K562 (cell line): ENCODE measurements around the gene CUL1. TPM values are rescaled to one million over a fixed set of nuclear protein-coding genes. Genes with fewer than 3 reads are reported as not detected.

ENCODE experiments used
- ATF6 ChIP-seq: sonication (generic); formaldehyde crosslinking; IDR thresholded peaks from 2 replicates; pipeline ENCODE4 v1.4.0; 2020; ENCODE audit warnings: mild to moderate bottlenecking, missing genetic modification reagents
- CBX2 ChIP-seq: fragments of 200-600 bp; sonication (generic); IDR thresholded peaks from one replicate; pipeline ENCODE4 v1.6.1; 2012; ENCODE audit warnings: mild to moderate bottlenecking, low read length, inconsistent platforms; ENCODE audit not compliant: insufficient read depth, poor library complexity, severe bottlenecking
- CEBPG ChIP-seq, 3 experiments: fragments of 200-800 bp in 1 of 3; sonication (Bioruptor generic) in 1 of 3; sonication (generic) in 1 of 3; formaldehyde crosslinking in 1 of 3; IDR thresholded peaks in 2 of 3; conservative IDR thresholded peaks in 1 of 3; 2 replicates each; pipeline versions ENCODE4 v1.6.1 to v1.8.0; 2016 to 2022; ENCODE audit warnings: missing compliant biosample characterization in 2 of 3, missing genetic modification characterization in 2 of 3, mild to moderate bottlenecking in 1 of 3, missing genetic modification reagents in 1 of 3
- DACH1 ChIP-seq: fragments of 450-650 bp; IDR thresholded peaks from 2 replicates; pipeline ENCODE4 v1.6.1; 2018; ENCODE audit not compliant: partially characterized antibody
- ELF2 ChIP-seq: fragments of 250-450 bp; sonication (Bioruptor Pico); IDR thresholded peaks from 2 replicates; pipeline ENCODE4 v1.5.0; 2021; ENCODE audit warnings: mild to moderate bottlenecking
- GABPB1 ChIP-seq: sonication (generic); formaldehyde crosslinking; IDR thresholded peaks from 2 replicates; pipeline ENCODE4 v1.8.0; 2022; ENCODE audit warnings: mild to moderate bottlenecking, missing genetic modification reagents
- HES1 ChIP-seq: fragments of 450-650 bp; IDR thresholded peaks from 2 replicates; pipeline ENCODE4 v1.6.1; 2016; ENCODE audit warnings: low read depth, mild to moderate bottlenecking, moderate library complexity
- KLF13 ChIP-seq: fragments of 450-650 bp; IDR thresholded peaks from 2 replicates; pipeline ENCODE4 v1.6.1; 2016; ENCODE audit warnings: missing genetic modification characterization, low read depth, mild to moderate bottlenecking, missing compliant biosample characterization, moderate library complexity, borderline replicate concordance
- MAZ ChIP-seq, 2 experiments: fragments of 450-650 bp in 1 of 2; sonication (generic) in 1 of 2; formaldehyde crosslinking; IDR thresholded peaks in 1 of 2; conservative IDR thresholded peaks in 1 of 2; 2 replicates each; pipeline versions ENCODE4 v1.4.0 to v1.5.0; 2020; ENCODE audit warnings: mild to moderate bottlenecking in 1 of 2, missing genetic modification reagents in 1 of 2
- MCM5 ChIP-seq: fragments of 450-650 bp; IDR thresholded peaks from 2 replicates; pipeline ENCODE4 v1.6.1; 2016; ENCODE audit warnings: low read depth
- MEIS2 ChIP-seq: fragments of 450-650 bp; IDR thresholded peaks from 2 replicates; pipeline ENCODE4 v1.6.1; 2014; ENCODE audit warnings: mild to moderate bottlenecking; ENCODE audit not compliant: partially characterized antibody
- MTA1 ChIP-seq: fragments of 450-650 bp; IDR thresholded peaks from 2 replicates; pipeline ENCODE4 v1.6.1; 2017; ENCODE audit warnings: borderline replicate concordance
- PRDM10 ChIP-seq: fragments of 450-650 bp; IDR thresholded peaks from 2 replicates; pipeline ENCODE4 v1.6.1; 2018; ENCODE audit not compliant: partially characterized antibody
- SRSF3 ChIP-seq: fragments of 200-400 bp; formaldehyde crosslinking; IDR thresholded peaks from 2 replicates; pipeline ENCODE4 v1.6.1; 2016; ENCODE audit warnings: mild to moderate bottlenecking, low read length, moderate library complexity; ENCODE audit not compliant: insufficient read depth
- SRSF9 ChIP-seq: fragments of 200-400 bp; formaldehyde crosslinking; IDR thresholded peaks from 2 replicates; pipeline ENCODE4 v1.6.1; 2017; ENCODE audit warnings: low read depth, low read length, borderline replicate concordance
- TOE1 ChIP-seq, 2 experiments: fragments of 450-650 bp in 1 of 2; sonication (generic) in 1 of 2; formaldehyde crosslinking in 1 of 2; IDR thresholded peaks; 2 replicates each; pipeline versions ENCODE4 v1.7.1 to v1.8.0; 2016 to 2022; ENCODE audit warnings: borderline replicate concordance in 2 of 2, mild to moderate bottlenecking in 2 of 2, antibody characterized with exemption in 1 of 2, inconsistent platforms in 1 of 2, low read depth in 1 of 2, missing genetic modification reagents in 1 of 2, moderate library complexity in 1 of 2
- ZNF224 ChIP-seq: sonication (generic); formaldehyde crosslinking; IDR thresholded peaks from 2 replicates; pipeline ENCODE4 v1.8.0; 2022; ENCODE audit warnings: mild to moderate bottlenecking, missing genetic modification reagents
- ZNF282 ChIP-seq: sonication (generic); formaldehyde crosslinking; IDR thresholded peaks from 2 replicates; pipeline ENCODE4 v1.8.1; 2023; ENCODE audit warnings: missing genetic modification reagents
- ZNF445 ChIP-seq: fragments of 250-450 bp; sonication (Bioruptor Pico); IDR thresholded peaks from 2 replicates; pipeline ENCODE4 v1.4.0; 2020; ENCODE audit warnings: low read depth, mild to moderate bottlenecking, moderate library complexity
- ZNF512 ChIP-seq: IDR thresholded peaks from 2 replicates; pipeline ENCODE4 v1.6.1; 2016; ENCODE audit warnings: missing genetic modification characterization, missing compliant biosample characterization
- polyA plus RNA-seq, 8 experiments: library from polyadenylated mRNA; depleted of rRNA in 4 of 8; stranded (reverse) in 5 of 8; unstranded in 3 of 8; fragments of >200 nt; fragmentation: Nextera tagmentation in 2 of 8; fragmentation: Illumina TruSeq in 1 of 8; extraction: Ambion mirVana in 2 of 8; extraction: Trizol in 1 of 8; gene quantifications; 2 replicates each; pipeline versions ENCODE4 v1.2.1 to v1.2.3, GENCODE V29; 2011 to 2014; ENCODE audit warnings: inconsistent platforms in 1 of 8, missing spikeins in 1 of 8
- total RNA-seq, 7 experiments: library from RNA; depleted of rRNA in 6 of 7; stranded (reverse); fragments of >200 nt in 6 of 7; fragmentation: Illumina TruSeq in 2 of 7; extraction: Trizol in 2 of 7; gene quantifications; 2 replicates each; pipeline versions ENCODE4 v1.2.1 to v1.2.3, GENCODE V29; 2011 to 2021; ENCODE audit warnings: low replicate concordance in 1 of 7

CUL1 gene
- total and polyA plus RNA-seq, 9 of the 15 experiments (the other 6 are each of a cell fraction or from before 2014, with no cell fraction given) = 31.5 to 107 (median 96.5) TPM

- TF ChIP-seq PRDM10 (peak; percentile 7), MCM5 (no peak), ZNF512 (tag) (no peak), SRSF9 (no peak), ELF2 (no peak), SRSF3 (no peak), DACH1 (no peak), MEIS2 (peak; percentile 90), ZNF224 (CRISPR knock-in tag) (no peak), ZNF445 (CRISPR knock-in tag) (no peak), ATF6 (CRISPR knock-in tag) (no peak), TOE1 (IDR thresholded peaks at IDR 0.05; ENCODE audit: borderline replicate concordance) (no peak), TOE1 (CRISPR knock-in tag; IDR thresholded peaks at IDR 0.05; ENCODE audit: borderline replicate concordance, low read depth) (no peak), ZNF282 (no peak), KLF13 (tag) (no peak), CBX2 (no peak), GABPB1 (CRISPR knock-in tag) (no peak), MTA1 (no peak), MAZ (CRISPR knock-in tag; conservative IDR thresholded peaks at IDR 0.05 in 1 of 2, IDR thresholded peaks at IDR 0.05 in 1 of 2) (peak in 1 of 2 experiments; percentile 50; a peak in 1 of 4 replicates), HES1 (no peak), CEBPG (CRISPR knock-in tag; IDR thresholded peaks at IDR 0.05) (no peak), CEBPG (tag; conservative IDR thresholded peaks at IDR 0.05 in 1 of 2, IDR thresholded peaks at IDR 0.05 in 1 of 2) (peak; percentile 17 to 40; a peak in 1 of 4 replicates)
These were observed 2.7 kb downstream of the CUL1 start (continued) for GRCh38 chr7:148701414-148701813.
